Measurements from ENCODE around the gene HOXC12. TPM values are rescaled to one million over a fixed set of nuclear protein-coding genes. Genes with fewer than 3 reads are reported as not detected.

The HOXC12 gene
- total and polyA plus RNA-seq, 4 donors: not detected

GRCh38 chr12:53960187-53961024, 5.7 kb downstream of the HOXC12 start:
- Histone ChIP-seq H3K9me3 (ENCODE audit: control insufficient read depth in 4 of 4, insufficient read depth in 3 of 4, low read length in 3 of 4) (peaks cover 0 to 12% (median 0%) of the 10 kb centered on the region in 4 donors), H3K4me1 (ENCODE audit: control insufficient read depth in 5 of 5, insufficient read depth in 5 of 5, low read length in 5 of 5) (peaks cover 0 to 10% (median 0%) of the 10 kb centered on the region in 5 donors), H3K9ac (ENCODE audit: insufficient read depth in 1 of 2, low read length in 2 of 2) (no peak overlapping the region), H3K36me3 (ENCODE audit: control insufficient read depth in 4 of 4, insufficient read depth in 4 of 4, low read length in 4 of 4) (no peaks in the 10 kb centered on the region), H3K27ac (ENCODE audit: low read depth in 1 of 2, low read length in 1 of 2) (no peak overlapping the region), H3K4me3 (no peak overlapping the region), H3K27me3 (ENCODE audit: control insufficient read depth in 3 of 3, insufficient read depth in 3 of 3, low read length in 2 of 3) (peaks cover 28 to 99% (median 97%) of the 10 kb centered on the region in 3 donors)
- TF ChIP-seq, protein P1, sequence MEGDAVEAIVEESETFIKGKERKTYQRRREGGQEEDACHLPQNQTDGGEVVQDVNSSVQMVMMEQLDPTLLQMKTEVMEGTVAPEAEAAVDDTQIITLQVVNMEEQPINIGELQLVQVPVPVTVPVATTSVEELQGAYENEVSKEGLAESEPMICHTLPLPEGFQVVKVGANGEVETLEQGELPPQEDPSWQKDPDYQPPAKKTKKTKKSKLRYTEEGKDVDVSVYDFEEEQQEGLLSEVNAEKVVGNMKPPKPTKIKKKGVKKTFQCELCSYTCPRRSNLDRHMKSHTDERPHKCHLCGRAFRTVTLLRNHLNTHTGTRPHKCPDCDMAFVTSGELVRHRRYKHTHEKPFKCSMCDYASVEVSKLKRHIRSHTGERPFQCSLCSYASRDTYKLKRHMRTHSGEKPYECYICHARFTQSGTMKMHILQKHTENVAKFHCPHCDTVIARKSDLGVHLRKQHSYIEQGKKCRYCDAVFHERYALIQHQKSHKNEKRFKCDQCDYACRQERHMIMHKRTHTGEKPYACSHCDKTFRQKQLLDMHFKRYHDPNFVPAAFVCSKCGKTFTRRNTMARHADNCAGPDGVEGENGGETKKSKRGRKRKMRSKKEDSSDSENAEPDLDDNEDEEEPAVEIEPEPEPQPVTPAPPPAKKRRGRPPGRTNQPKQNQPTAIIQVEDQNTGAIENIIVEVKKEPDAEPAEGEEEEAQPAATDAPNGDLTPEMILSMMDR (IDR thresholded peaks at IDR 0.05; ENCODE audit: control extremely low read depth, extremely low read depth): no peak
- ATAC-seq (ENCODE audit: insufficient read depth, low FRiP score) (no peak), DNase-seq (no peak)
- WGBS, 2 donors: 7 to 8% methylated on average over 38 to 39 of the region's 39 CpGs

GRCh38 chr12:53961025-53961761, 6.5 kb downstream of the HOXC12 start:
- H3K27me3 ChIP-seq (ENCODE audit: control insufficient read depth in 3 of 3, insufficient read depth in 3 of 3, low read length in 2 of 3): peaks cover 28 to 99% (median 95%) of the 10 kb centered on the region in 3 donors
- 2% methylated on average over 71 to 72 of the region's 72 CpGs for WGBS, 2 donors
- no peak overlapping the region for H3K27ac ChIP-seq (ENCODE audit: low read depth in 1 of 2, low read length in 1 of 2)
- DNase-seq (no peak), ATAC-seq (ENCODE audit: insufficient read depth, low FRiP score) (no peak)
- no peak overlapping the region for H3K4me3 ChIP-seq
- peaks cover 0 to 12% (median 0%) of the 10 kb centered on the region in 4 donors for H3K9me3 ChIP-seq (ENCODE audit: control insufficient read depth in 4 of 4, insufficient read depth in 3 of 4, low read length in 3 of 4)
- H3K4me1 ChIP-seq (ENCODE audit: control insufficient read depth in 5 of 5, insufficient read depth in 5 of 5, low read length in 5 of 5): peaks cover 0 to 12% (median 0%) of the 10 kb centered on the region in 5 donors
- TF ChIP-seq, protein P1 (IDR thresholded peaks at IDR 0.05; ENCODE audit: control extremely low read depth, extremely low read depth): no peak
- H3K36me3 ChIP-seq (ENCODE audit: control insufficient read depth in 4 of 4, insufficient read depth in 4 of 4, low read length in 4 of 4): no peaks in the 10 kb centered on the region
- H3K9ac ChIP-seq (ENCODE audit: insufficient read depth in 1 of 2, low read length in 2 of 2): no peak overlapping the region

DNA sequence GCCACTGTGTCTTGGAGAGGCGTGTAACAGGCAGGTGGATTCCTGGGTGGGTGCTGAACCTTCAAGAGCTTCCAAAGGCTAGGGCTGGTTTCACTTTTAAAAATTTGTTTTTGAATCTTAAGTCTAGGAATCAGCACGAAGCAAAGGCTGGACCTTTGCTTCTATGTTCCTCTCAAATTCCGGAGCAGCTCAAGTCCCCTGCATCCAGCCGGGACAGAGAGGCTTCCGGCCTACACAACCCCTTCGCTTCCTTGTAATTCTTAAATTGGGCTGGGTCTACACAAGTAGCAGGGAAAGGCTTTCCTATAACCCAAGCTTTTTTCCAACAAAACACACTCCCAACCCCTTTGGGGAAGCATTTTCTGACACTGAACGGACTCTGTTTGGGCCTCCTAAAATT, 8.3 kb downstream of the HOXC12 start:
- Histone ChIP-seq H3K27ac (ENCODE audit: low read depth in 1 of 2, low read length in 1 of 2) (no peak overlapping the region), H3K9me3 (ENCODE audit: control insufficient read depth in 4 of 4, insufficient read depth in 3 of 4, low read length in 3 of 4) (peaks cover 0 to 10% (median 0%) of the 10 kb centered on the region in 4 donors), H3K4me3 (no peak overlapping the region), H3K27me3 (ENCODE audit: control insufficient read depth in 3 of 3, insufficient read depth in 3 of 3, low read length in 2 of 3) (peaks cover 25 to 99% (median 95%) of the 10 kb centered on the region in 3 donors), H3K36me3 (ENCODE audit: control insufficient read depth in 4 of 4, insufficient read depth in 4 of 4, low read length in 4 of 4) (no peaks in the 10 kb centered on the region), H3K4me1 (ENCODE audit: control insufficient read depth in 5 of 5, insufficient read depth in 5 of 5, low read length in 5 of 5) (peaks cover 0 to 10% (median 5%) of the 10 kb centered on the region in 5 donors), H3K9ac (ENCODE audit: insufficient read depth in 1 of 2, low read length in 2 of 2) (no peak overlapping the region)
- ATAC-seq (ENCODE audit: insufficient read depth, low FRiP score) (no peak), DNase-seq (no peak)
- WGBS, 2 donors: 12 to 20% methylated on average over 7 of the region's 7 CpGs
- TF ChIP-seq, protein P1 (IDR thresholded peaks at IDR 0.05; ENCODE audit: control extremely low read depth, extremely low read depth): no peak
